Fibroblast of the aortic adventitia (primary cell): ENCODE data around the gene EVA1C. TPM values are rescaled to one million over a fixed set of nuclear protein-coding genes. Genes with fewer than 3 reads are reported as not detected.
A peak's percentile ranks its signal among the peaks of the same experiment; 100 is the strongest.
"Not testable (repeated sequence)": the region's sequence is repeated elsewhere in the genome, so short reads cannot be mapped to it uniquely, and the experiment has no call there.

ENCODE experiments used
- DNase-seq: peaks from one replicate; pipeline ENCODE4 v3.0.0-alpha.2; 2010; ENCODE audit warnings: low read depth
- H3K4me3 ChIP-seq: 2 replicates; pipeline ENCODE4 v1.5.1; 2011; ENCODE audit warnings: low read depth, mild to moderate bottlenecking, control low read depth, low read length, moderate library complexity
- CTCF ChIP-seq: IDR thresholded peaks from 2 replicates; pipeline ENCODE4 v1.5.1; 2011; ENCODE audit warnings: mild to moderate bottlenecking, low read length, control low read depth, inconsistent platforms; ENCODE audit not compliant: insufficient read depth
- total RNA-seq: library from RNA; depleted of rRNA; stranded (reverse); fragments of >200 nt; gene quantifications from 2 replicates; pipeline ENCODE4 v1.2.3, GENCODE V29; 2012; ENCODE audit warnings: low replicate concordance

The EVA1C gene
- total RNA-seq, 1 donor: 14.5 TPM

GRCh38 chr21:32549886-32550285 is 137.4 kb downstream of the EVA1C start:
- no peak for DNase-seq
- no peak for TF ChIP-seq CTCF
- no peak overlapping the region for H3K4me3 ChIP-seq

GRCh38 chr21:32554832-32555638 is 142.5 kb downstream of the EVA1C start:
- DNase-seq: peak; percentile 57
- no peak for TF ChIP-seq CTCF
- H3K4me3 ChIP-seq: no peak overlapping the region

GRCh38 chr21:32558106-32558505 is 145.6 kb downstream of the EVA1C start:
- H3K4me3 ChIP-seq: no peak overlapping the region
- no peak for DNase-seq
- TF ChIP-seq CTCF: no peak

- no peak overlapping the region for H3K4me3 ChIP-seq
- no peak for TF ChIP-seq CTCF
- DNase-seq: no peak
Observed at GRCh38 chr21:32559006-32559610, 146.6 kb downstream of the EVA1C start.

GRCh38 chr21:32560896-32561295 is 148.4 kb downstream of the EVA1C start:
- DNase-seq: no peak
- no peak overlapping the region for H3K4me3 ChIP-seq
- TF ChIP-seq CTCF: no peak

- DNase-seq, H3K4me3 ChIP-seq: not testable (repeated sequence)
Observed at GRCh38 chr21:32561476-32561875, 149.0 kb downstream of the EVA1C start.

GRCh38 chr21:32562426-32562825 is 149.9 kb downstream of the EVA1C start:
- no peak overlapping the region for H3K4me3 ChIP-seq
- TF ChIP-seq CTCF: peak; percentile 69
- DNase-seq: peak; percentile 91
